ENCODE measurements around the gene AMFR. TPM values are rescaled to one million over a fixed set of nuclear protein-coding genes. Genes with fewer than 3 reads are reported as not detected.
"Not testable (repeated sequence)": the region's sequence is repeated elsewhere in the genome, so short reads cannot be mapped to it uniquely, and the experiment has no call there.

AMFR gene
- total RNA-seq, 1 donor from 2014 or later = 241 TPM

DNA sequence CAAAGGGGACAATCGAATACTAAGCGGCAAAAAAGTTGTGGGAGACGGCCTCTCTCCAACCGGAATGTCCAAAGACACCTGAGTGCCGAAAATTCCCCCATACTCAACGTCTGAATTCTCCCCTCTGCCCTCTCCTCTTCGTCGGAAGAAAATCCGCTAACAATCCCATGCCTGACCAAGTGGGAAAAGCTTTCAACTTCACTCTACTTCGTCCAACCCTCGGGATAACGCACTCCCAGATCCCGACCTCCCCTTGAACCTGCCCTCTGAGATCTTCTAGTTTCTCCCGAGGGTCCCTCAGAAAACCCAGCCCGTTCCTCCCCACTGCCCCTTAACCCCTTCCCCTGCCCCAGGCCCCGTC, 961 bp downstream of the AMFR start:
- DNase-seq (ENCODE audit: low read depth, low spot score) = no peak

DNA sequence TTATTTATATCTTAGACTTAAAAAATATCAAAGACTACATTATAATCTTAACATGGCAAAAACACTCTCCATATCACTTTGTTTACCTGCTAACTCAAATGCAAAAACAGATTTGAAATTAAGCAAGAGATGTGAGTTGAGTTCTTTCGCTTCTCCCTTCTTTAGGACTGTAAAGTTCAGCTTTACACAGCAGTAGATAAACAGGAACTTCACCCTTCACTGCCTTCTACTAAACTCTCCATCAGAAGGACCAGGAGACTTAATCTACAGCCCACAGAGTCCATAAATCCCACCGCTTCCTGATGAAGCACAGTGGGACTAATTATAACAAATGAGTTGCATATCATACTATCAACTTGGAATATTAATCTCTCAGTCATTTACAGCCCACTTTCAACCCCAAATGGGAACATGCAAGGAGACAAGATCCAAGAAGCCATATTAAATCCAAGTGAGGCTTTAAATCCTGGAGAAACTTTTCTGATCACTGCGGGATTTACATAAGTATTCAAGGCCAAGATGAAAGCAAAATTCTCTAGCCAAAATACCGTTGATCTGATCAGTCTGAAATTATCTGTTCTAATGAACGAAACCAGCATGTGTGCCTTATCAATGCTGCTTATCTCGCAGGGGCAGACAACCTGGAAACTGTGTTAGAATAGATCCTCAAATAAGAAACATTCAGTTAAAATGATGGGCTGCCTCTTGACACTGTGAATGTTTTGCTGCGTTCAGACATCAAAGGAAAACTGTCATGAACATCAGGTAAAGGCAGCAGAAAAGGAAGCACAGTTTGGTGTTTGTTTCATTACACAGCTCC, 1.6 kb downstream of the AMFR start:
- DNase-seq (ENCODE audit: low read depth, low spot score) = no peak

DNA sequence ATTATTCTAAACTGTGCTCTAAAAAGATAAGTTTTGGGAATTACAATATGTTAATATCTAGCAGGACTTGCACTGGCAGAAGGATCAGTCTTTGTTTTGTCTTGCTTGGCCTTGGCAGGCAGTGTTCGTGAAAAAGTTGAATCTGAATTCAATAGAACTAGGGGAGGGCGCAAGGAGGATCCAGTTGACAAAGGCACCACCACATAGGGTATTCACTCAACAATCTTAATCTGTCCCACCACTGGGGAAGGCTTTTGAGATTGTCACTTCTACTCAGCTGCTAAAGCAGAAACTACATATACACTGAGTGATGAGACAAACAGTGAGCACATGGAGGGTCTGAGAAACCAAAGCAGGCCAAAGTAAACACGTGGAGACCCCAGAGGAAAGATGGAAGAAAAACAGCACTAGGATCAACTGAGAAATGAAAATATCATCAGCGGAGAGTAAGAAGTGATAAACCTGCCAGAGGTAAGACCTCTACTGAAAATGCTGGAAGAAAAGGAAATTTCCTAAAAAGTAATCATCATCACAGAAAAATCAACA, 2.4 kb downstream of the AMFR start:
- no peak for DNase-seq (ENCODE audit: low read depth, low spot score)

DNA sequence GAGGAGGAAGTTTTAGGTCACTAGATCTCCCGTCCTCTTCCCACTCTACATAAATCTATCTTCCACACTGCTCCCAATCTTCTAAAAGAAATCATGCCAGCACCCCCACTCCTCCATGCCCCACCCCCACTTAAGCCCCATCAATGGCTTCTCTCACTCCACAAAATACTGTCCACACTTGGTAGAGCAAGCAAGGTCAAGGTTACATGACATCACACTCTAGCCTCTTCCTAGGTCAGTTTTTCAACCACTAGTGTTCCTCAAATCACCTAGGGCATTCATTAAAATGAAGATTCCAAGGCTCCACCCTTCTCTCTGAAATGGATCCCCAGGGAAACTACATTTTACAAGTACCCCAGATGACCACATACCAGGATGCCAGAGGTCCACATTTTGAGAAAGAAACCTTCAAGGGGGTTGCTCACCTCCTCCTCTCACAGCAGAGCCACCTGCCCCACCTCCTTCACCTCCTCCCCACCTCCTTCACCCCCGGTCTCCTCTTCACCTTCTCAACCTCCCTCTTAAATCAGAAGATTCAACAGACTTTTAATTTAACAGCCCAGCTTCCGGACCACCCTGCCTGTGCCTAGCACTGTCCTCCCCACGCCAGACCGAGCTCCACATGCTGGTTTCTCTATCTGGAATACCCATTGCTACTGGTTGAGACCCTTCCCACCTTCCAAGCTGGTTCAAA, 3.2 kb downstream of the AMFR start:
- no peak for DNase-seq (ENCODE audit: low read depth, low spot score)

DNA sequence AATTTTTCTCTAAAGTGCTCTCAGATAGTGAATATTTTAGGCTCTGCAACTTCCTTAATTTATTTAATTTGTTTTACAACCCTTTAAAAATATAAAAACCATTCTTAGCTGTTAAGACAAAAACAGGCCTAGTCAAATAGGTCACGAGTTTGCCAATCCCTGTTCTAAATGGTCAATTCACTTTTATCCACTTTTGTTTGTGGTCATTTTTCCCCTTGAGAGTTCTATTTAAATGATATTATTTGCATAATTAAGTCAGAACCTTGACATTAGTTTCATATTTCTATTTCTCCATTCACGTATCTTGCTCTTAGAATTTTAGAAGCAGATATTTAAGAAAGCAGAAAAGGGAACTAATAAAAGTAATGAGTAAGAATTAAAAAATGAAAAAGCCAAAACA, 4.0 kb downstream of the AMFR start:
- no peak for DNase-seq (ENCODE audit: low read depth, low spot score)

DNA sequence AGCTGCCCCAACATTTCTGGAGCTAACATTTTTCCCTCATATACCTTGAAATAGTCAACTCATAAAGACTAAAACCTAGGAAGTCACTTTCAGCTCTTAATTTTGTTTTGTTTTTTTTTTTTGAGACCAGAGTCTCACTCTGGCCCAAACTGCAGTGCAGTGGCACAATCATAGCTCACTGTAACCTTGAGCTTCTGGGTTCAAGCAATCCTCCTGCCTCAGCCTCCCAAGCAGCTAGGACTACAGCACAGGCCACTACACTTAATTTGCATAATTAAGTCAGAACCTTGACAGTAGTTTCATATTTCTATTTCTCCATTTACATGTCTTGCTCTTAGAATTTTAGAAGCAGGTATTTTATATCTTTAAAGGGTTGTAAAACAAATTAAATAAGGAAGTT, 4.7 kb downstream of the AMFR start:
- DNase-seq (ENCODE audit: low read depth, low spot score) = no peak

DNA sequence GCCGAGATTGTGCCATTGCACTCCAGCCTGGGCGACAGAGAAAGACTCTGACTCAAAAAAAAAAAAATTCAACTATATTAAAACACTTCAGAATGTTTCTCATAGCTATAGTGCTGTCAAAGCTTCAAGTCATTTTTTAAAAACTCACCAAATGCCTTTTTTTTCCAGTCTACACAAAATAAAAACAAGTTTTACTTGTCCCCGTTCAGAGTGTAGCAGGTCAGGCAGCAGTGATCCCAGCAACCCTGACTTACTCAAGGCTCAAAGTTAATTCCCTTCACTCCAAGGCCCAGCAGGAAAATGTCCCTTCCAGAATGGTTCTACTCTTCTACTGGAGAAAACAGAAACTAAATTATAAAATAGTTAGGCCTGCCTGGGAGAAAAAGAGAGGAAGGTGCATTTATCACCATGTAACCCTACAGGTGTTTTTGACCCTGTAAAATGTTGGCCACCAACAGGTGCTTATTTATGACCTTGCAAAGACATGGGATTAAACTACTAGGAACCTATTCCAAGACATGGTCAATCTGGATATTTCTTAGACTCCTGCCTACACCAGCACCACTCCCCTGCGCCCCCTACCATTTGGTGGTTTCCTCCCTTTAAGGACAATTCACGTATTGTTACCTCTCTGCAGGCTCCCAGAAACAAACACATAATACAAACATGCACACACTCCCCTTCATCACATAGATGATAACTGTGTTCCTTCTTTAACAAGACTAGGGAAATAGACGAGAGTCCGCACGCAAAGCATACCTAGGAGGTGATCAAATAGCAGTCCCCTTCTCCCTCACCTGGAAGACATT, 5.4 kb downstream of the AMFR start:
- no peak for DNase-seq (ENCODE audit: low read depth, low spot score)

DNA sequence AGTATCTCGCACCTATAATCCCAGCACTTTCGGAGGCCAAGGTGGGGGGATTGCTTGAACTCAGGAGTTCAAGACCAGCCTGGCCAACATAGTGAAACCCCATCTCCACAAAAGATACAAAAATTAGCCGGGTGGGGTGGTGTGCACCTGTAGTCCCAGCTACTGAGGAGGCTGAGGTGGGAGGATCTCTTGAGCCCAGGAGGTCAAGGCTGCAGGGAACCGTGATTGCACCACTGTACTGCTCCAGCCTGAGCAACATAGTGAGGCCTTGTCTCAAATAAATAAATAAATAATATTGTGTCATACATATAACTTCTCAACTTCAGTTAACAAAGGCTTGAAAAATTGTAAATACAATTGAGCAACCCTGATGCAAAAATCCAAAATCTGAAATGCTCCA, 8.2 kb downstream of the AMFR start:
- no peak for DNase-seq (ENCODE audit: low read depth, low spot score)

DNA sequence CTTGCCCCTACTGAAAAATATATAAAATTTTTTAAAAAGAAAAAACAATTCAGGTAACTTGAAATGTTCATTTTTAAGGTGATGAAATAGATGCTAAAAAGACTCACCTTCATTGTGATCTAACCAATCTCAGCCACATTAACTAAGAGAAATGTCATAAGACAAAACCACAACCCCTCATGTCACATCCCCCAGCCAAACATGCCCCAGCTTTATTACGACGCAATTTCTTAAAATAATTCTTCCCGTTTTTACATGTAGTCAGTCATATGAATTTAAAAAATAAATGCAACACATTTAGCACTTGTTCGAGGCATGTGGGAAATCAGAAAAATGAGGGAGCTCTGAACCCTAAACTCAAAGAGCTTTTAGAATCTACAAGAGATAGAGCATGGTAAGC, 9.5 kb downstream of the AMFR start:
- DNase-seq (ENCODE audit: low read depth, low spot score) = no peak

DNA sequence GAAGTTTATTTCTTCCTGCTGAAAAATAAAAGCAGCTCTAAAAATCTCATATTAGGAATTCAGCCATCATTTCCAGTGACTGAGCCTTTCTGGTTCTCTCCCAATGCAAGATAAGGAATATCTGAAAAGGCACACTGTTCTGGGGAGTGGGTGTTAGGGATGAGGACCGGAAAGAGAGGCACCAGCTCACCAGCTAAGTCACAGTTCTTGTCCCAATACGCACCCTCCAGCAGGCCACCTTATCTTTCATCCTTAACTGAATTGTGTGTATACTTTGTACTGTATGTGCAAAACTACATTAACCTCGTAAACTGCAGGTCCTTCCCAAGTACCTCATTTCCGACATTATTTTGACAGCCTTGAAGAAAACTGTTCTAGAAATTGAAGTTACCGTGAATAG, 11.0 kb downstream of the AMFR start:
- no peak for DNase-seq (ENCODE audit: low read depth, low spot score)

DNA sequence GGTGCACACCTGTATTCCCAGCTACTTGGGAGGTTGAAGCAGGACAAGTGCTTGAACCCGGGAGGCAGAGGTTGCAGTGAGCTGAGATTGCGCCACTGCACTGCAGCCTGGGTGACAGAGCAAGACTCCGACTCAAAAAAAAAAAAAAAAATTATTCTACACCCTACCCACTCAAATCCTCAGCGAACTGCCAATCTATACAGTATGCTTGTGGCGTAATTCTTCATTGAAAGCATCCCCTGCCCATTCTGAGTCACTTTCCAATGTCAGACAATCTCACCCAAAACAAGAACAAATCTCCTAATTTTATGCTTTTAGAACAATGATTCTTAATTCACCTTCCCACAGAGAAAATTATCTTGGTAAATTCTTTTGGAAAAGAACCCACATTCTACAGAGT, 12.0 kb downstream of the AMFR start:
- DNase-seq (ENCODE audit: low read depth, low spot score) = no peak

DNA sequence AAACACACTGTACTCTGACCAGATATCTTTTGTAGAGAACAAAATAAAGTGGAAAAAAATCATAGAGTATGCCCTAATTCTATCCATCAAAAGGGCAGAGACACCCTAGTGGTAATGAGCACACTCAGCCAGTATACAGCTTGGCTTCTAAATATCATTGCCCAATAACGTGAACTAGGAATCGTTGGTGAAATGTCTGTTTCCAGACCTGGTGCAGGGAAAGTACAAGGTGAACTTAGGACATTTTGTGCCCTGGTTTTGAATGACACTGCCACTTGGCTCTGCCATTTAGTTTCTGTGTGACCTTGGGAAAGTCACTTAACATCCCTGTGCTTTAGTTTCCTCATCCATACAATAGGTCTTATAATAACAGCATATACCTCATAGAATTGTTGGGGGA, 13.7 kb downstream of the AMFR start:
- DNase-seq (ENCODE audit: low read depth, low spot score) = no peak

DNA sequence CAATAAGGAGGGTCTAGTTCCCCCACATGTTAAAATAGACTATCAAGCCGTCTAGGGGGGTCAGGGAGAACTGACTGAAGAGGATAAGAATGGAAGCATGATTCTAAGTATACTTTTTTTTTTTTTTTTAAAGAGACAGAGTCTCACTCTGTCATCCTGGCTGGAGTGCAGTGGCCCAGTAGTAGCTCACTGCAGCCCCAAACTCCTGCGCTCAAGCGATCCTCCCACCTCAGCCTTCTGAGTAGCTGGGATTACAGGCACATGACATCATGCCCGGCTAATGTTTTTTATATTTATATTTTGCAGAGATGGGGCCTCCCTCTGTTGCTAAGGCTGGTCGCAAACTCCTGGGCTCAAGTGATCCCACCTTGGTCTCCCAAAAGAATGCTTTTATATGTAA, 14.2 kb downstream of the AMFR start:
- DNase-seq (ENCODE audit: low read depth, low spot score) = no peak

DNA sequence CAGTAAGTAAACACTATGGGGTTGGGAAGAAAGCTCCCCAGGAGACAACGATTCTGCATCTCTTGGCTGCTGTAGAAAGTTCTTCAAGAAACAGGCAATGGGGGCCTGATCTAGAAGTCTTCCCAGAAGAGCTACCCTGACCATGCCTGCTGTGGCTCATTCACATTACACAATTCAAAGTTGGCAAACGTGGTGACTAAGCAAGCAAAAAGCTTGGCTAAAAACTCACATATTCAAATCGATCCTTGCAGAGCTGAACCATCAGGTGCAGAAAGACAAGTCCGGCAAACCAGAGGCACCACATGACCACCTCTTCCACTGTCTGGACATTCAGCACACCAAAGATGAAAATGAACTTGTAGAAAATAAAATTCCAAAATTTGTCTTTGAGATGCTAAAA, 16.1 kb downstream of the AMFR start:
- DNase-seq (ENCODE audit: low read depth, low spot score) = no peak

DNA sequence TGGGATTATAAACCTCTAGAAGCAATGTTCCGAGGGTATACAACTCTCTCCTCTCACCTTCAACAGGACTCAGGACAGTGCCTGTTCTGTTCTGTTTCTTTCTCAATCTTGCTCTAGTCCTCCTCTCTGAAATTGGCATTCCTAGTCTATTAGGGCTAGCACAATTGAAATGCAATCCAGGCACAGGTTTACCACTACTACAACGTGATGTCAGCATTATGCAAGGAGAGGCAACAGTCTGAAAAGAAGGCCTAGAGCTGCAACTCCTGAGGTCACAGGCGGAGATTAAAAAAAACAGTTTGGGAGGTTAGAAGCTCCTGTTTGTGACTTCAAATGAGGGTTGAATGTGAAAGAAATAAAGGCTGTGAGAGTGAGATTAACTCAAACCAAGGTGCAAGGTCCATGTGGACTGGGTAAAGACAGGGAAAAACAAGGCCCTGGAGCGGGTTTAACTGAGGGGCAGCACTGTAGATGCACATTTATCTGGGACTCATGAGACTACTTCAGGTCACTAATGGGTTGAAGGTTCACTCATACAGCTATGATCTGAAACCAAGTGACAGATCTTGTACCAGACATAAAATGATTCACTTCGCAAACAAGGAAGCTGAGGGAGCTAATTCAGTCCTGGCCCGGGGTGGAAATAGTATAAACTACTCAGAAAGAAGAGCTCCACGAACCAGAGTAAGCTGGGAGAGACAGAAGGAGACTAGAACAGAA, 16.8 kb downstream of the AMFR start:
- DNase-seq (ENCODE audit: low read depth, low spot score) = no peak

DNA sequence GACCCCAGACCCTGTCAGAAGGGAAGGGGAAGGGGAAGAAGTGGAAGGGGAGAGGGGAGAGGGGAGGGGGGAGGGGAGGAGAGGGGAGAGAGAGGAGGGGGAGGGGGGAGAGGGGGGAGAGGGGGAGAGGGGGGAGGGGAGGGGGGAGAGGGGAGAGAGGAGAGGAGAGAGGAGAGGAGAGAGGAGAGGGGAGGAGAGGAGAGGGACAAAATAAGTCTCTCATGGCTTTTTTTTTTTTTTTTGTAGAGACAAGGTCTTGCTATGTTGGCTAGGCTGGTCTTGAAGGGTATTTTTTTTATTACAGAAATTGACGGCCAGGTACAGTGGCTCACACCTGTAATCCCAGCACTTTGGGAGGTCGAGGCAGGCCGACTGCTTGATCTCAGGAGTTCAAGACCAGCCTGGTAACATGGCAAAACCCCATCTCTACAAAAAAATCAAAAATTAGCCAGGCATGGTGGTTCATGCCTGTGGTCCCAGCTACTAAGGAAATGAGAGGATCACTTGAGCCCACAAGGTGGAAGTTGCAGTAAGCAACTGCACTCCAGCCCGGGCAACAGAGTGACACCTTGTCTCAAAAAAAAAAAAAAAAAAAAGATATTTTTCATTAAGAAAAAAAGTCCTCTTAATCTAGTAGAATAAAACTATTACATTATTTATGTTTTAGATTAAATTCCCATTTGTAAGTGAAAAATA, 19.2 kb downstream of the AMFR start:
- DNase-seq (ENCODE audit: low read depth, low spot score) = no peak

DNA sequence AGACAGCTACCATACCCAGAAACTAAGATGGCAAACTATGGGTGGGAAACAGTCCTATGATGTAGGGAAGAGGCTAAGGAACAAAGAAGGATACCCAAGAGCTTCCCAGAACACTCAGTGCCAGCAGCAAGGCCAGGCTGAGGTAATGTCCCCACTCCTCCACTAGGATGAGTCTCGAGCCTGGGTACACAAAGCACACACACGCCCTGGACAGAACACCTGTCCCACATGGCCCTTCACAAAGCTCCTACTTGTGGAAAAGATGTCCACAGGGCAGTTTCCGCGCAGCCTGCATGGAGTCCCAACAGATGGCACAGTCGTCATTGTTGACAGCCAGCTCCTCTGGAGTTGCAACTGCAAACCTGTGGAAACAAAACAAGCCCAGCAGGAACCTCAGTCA, 23.9 kb downstream of the AMFR start:
- DNase-seq (ENCODE audit: low read depth, low spot score) = no peak

DNA sequence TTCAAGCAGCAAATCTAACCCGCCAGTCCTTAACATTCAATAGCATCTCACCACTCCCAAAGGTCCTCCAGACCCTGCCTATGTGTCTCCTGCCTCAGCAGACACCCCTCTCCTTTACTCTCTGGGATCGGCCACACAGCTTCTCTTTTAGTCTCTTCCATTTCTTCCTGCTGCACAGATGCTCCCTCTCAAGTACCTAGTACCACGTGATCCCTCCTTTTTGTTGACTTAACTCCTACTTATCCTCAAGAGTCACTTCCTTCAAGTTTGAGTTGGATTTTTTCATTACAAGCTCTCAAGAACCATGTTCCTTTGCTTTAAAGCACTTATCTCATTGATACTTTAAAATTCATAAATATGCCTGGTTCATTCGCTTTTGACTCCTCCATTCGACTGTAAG, 24.9 kb downstream of the AMFR start:
- no peak for DNase-seq (ENCODE audit: low read depth, low spot score)

DNA sequence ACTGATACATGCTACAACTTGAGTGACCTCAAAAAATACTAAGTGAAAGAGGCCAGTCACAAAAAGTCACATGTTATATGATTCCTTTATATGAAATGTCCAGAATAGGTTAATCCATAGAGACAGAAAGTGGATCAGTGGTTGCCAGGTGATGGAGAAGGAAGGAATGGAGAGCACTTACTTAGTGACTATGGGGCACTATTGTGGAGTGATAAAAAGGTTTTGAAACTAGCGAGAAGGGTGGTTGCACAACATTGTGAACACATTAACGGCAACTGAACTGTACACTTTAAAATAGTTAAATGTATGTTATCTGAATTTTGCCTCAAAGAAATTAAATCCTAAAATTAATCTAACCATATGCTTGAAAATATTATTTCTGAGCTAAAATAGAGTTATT, 25.9 kb downstream of the AMFR start:
- DNase-seq (ENCODE audit: low read depth, low spot score) = no peak

DNA sequence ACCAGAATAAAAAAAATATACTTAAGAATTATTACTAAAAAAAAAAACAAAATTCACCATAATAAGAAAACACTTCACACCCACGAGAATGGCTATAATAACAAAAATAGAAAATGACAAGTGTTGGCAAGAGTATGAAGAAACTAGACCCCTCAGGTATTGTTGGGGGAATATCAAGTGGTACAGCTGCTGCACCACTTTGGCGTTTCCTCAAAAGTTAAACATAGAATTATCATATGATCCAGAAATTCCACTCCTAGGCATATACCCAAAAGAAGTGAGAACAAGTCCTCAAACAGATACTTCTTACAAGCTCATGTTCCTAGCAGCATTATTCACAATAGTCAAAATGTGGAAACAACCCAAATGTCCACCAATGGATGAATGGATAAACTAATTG, 26.3 kb downstream of the AMFR start:
- DNase-seq (ENCODE audit: low read depth, low spot score) = no peak

DNA sequence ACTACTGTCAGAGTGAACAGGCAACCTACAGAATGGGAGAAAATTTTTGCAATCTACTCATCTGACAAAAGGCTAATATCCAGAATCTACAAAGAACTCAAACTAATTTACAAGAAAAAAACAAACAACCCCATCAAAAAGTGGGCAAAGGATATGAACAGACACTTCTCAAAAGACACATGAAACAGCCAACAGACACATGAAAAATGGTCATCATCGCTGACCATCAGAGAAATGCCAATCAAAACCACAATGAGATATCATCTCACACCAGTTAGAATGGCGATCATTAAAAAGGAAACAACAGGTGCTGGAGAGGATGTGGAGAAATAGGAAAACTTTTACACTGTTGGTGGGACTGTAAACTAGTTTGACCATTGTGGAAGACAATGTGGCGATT, 28.6 kb downstream of the AMFR start:
- not testable (repeated sequence) for DNase-seq (ENCODE audit: low read depth, low spot score)

Measured in pulmonary artery endothelial cell (primary cell).